Measurements from ENCODE around the gene MARCHF6. TPM values are rescaled to one million over a fixed set of nuclear protein-coding genes. Genes with fewer than 3 reads are reported as not detected.

Gene MARCHF6
- total RNA-seq, 2 donors from 2014 or later = 156 to 198 TPM

DNA sequence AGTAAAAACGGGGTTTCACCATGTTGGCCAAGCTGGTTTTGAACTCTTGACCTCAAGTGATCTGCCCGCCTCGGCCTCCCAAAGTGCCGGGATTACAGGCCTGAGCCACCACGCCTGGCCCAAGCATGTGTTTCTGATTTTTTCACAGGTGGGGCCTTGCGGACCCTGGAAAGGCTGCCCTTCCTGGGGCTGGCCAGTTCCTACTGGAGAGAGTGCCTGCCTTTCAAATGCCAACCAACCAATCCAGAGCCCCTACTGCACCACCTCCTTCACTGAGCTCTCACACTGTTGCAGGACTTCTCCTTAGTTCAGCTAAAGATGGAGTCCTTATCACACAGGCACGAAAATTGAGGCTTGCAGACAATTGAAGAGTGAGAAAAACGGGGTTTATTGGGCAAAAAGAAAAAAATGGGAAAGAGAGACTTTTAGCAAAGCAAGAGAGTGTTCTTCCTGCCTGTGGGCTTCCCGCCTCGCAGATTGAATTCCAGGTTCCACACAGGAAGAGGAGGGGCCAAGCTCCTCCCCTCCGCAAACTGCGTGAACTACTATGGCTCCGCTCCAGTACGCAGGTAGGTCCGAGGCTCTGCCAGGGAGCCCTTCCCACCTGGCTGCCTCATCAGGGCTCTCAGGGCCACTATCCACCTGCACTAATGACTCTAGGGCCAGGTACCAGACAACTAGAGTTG is 37.5 kb upstream of the MARCHF6 start:
- H3K4me3 Mint-ChIP-seq = no peak overlapping the region
- no peak overlapping the region for H3K27ac Mint-ChIP-seq

DNA sequence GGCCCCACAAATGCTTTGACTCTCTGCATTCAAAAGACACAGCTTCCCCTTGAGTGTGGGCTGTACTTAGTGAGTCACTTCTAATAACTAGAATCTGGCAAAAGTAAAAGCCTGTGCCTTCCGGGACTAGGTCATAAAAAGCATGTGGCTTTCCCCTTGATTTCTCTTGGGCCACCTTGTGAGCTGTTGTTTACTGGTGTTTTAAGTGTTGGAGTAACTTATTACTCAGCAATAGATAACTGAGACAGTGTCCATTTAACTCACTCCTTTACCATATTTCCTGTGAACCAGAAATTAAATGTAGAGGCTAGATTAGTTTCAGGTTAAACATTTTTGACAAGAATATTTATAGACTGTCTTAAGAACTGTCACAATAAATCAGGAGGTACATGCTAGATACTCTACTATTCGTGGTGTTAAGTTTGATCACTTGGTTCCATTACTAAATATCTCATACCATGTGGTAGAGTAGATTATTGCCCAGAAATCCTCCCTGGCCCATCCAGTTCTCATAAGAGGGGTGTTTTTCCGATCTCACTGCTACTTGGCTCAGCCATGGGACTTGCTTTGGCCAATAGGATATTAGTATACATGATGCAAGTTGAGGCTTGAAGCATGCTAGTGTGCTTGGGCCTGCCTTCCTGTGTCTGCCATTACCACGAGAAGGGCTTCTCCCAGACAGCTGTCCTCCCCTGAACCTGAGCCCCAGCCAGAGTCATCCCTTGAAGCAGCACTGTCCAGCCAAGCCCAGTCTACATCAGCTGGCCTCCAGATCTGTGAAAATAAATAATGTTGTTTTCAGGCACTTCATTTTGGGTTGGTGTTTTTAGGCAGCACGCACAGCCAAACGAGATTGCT is 35.4 kb upstream of the MARCHF6 start:
- Mint-ChIP-seq H3K4me1 (no peaks in the 10 kb centered on the region), H3K36me3 (ENCODE audit: low read depth) (no peaks in the 10 kb centered on the region), H3K27ac (no peak overlapping the region), H3K4me3 (no peak overlapping the region), H3K27me3 (peaks cover 9% of the 10 kb centered on the region)
- no peaks in the 10 kb centered on the region for H3K9me3 ChIP-seq (ENCODE audit: control insufficient read depth, low read length, poor library complexity, severe bottlenecking)
- ATAC-seq = no peak
- DNase-seq = no peak

More for the DNA sequence above, 37.5 kb upstream of the MARCHF6 start:
- Mint-ChIP-seq H3K36me3 (ENCODE audit: low read depth) (peaks cover 1% of the 10 kb centered on the region), H3K27me3 (peaks cover 11% of the 10 kb centered on the region), H3K4me1 (peaks cover under 1% of the 10 kb centered on the region)
- no peak for ATAC-seq
- DNase-seq = no peak
- no peaks in the 10 kb centered on the region for H3K9me3 ChIP-seq (ENCODE audit: control insufficient read depth, low read length, poor library complexity, severe bottlenecking)

DNA sequence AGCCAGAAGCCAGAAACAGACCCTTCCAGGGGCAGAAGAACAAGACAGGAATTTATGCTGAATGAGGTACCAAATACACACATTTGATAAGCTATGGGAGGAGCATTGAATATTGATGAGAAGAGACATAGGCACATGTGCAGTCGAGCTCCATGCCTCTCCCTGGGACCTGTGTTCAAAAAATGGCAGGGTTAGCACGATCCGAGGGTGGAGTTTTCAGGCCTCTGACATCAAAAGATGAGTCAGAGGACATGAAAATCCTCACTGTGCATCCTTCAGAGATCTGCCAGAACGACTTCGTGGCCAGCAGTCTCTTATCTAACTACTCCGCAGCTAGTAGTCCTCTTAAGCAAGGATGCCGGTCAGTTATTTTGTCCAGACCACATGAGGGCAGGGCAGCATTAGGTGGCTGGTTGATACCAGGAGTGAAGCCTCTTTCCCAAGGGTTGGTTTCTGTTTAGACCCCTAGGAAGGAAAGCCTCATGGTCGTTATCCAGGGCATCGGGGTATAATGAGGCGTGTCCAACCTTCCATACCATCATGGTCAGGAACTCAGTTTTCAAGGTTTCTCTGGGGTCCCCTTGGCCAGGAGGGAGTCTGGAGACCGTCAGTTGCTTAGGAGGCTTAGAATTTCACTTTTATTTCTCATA is 34.2 kb upstream of the MARCHF6 start:
- DNase-seq (no peak), ATAC-seq (no peak)
- H3K27me3 Mint-ChIP-seq = peaks cover 9% of the 10 kb centered on the region
- H3K9me3 ChIP-seq (ENCODE audit: control insufficient read depth, low read length, poor library complexity, severe bottlenecking) = no peaks in the 10 kb centered on the region
- H3K27ac Mint-ChIP-seq = no peak overlapping the region
- H3K36me3 Mint-ChIP-seq (ENCODE audit: low read depth) = no peaks in the 10 kb centered on the region
- no peaks in the 10 kb centered on the region for H3K4me1 Mint-ChIP-seq
- no peak overlapping the region for H3K4me3 Mint-ChIP-seq

DNA sequence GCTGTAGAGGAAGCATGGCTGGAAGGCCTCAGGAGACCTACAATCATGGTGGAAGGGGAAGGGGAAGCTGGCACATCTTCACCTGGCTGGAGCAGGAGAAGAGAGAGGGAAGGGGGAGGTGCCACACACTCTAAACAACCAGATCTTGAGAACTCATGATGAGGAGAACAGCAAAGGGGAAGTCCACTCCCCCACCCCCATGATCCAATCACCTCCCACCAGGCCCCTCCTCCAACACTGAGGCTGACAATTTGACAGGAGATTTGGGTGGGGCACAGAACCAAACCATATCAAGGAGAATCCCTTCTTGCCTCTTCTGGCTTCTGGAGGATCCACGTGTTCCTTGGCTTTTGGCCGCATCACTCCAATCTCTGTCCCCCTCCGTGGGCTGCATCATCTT is 32.7 kb upstream of the MARCHF6 start:
- H3K4me3 Mint-ChIP-seq = no peak overlapping the region
- no peak for ATAC-seq

DNA sequence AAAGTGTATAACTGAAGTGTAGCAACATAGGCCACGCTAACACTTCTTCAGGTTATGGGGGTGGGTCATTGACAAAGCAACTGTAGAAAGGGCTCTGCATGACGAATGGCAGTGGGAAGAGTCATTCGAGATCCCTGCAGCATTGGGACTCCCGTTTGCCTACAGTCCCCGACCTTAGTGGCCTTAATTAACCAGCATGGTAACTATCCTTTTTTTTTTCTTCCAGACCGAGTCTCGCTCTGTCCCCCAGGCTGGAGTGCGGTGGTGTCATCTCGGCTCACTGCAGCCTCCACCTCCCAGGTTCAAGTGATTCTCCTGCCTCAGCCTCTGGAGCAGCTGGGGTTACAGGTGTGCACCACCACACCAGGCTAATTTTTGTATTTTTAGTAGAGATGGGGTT is 31.6 kb upstream of the MARCHF6 start:
- no peak for DNase-seq
- no peak for ATAC-seq
- no peak overlapping the region for H3K4me3 Mint-ChIP-seq
- no peaks in the 10 kb centered on the region for H3K4me1 Mint-ChIP-seq
- H3K9me3 ChIP-seq (ENCODE audit: control insufficient read depth, low read length, poor library complexity, severe bottlenecking) = no peaks in the 10 kb centered on the region
- H3K36me3 Mint-ChIP-seq (ENCODE audit: low read depth) = no peaks in the 10 kb centered on the region
- no peak overlapping the region for H3K27ac Mint-ChIP-seq
- H3K27me3 Mint-ChIP-seq = peaks cover 9% of the 10 kb centered on the region

More for the DNA sequence above, 32.7 kb upstream of the MARCHF6 start:
- no peak overlapping the region for H3K27ac Mint-ChIP-seq
- H3K9me3 ChIP-seq (ENCODE audit: control insufficient read depth, low read length, poor library complexity, severe bottlenecking) = no peaks in the 10 kb centered on the region
- H3K36me3 Mint-ChIP-seq (ENCODE audit: low read depth) = no peaks in the 10 kb centered on the region
- no peak for DNase-seq
- no peaks in the 10 kb centered on the region for H3K4me1 Mint-ChIP-seq
- H3K27me3 Mint-ChIP-seq = peaks cover 9% of the 10 kb centered on the region

DNA sequence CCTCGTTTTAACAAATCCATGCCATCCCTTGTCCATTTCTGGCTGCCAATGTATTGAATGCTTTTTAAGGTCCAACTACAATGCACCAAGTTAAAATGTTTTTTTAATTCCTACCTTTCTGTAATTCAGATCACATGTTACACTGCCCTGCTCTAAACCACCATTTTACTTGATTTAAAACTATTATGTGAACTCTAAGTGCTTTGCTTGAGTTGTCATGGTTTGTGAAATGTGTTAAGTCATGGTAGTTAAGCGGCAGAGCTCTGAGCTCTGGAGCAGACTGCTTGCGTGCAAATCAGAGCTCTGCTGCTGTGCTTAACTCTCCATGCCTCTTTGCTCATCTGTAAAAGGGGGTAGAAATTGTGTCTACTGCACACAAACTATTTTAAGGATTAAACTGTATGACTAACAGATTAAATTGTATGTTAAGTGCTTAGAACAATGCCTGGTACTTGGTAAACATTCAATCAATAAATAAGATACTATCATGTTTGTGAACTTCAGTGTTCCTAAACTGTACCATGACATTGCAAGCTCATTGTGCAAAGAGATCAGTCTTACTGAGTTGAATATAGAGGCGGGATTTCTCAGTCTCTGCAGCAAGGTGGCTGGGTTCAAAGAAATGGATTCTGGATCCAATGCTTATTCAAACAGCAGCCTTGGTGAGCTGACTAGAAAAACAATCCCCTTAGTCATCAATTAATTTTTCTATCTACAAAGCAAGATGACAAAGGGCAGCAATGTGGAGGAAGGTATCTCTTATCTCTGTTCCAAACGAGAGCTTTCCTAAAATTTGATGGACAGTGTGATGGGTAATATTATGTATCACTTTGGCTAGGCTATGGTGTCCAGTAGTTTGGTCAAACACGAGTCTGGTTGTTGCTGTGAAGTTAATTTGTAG is 29.7 kb upstream of the MARCHF6 start:
- ATAC-seq (no peak), DNase-seq (no peak)
- no peak overlapping the region for H3K4me3 Mint-ChIP-seq
- H3K4me1 Mint-ChIP-seq = no peaks in the 10 kb centered on the region
- H3K36me3 Mint-ChIP-seq (ENCODE audit: low read depth) = no peaks in the 10 kb centered on the region
- H3K27me3 Mint-ChIP-seq = peaks cover 3% of the 10 kb centered on the region
- no peak overlapping the region for H3K27ac Mint-ChIP-seq
- H3K9me3 ChIP-seq (ENCODE audit: control insufficient read depth, low read length, poor library complexity, severe bottlenecking) = no peaks in the 10 kb centered on the region

DNA sequence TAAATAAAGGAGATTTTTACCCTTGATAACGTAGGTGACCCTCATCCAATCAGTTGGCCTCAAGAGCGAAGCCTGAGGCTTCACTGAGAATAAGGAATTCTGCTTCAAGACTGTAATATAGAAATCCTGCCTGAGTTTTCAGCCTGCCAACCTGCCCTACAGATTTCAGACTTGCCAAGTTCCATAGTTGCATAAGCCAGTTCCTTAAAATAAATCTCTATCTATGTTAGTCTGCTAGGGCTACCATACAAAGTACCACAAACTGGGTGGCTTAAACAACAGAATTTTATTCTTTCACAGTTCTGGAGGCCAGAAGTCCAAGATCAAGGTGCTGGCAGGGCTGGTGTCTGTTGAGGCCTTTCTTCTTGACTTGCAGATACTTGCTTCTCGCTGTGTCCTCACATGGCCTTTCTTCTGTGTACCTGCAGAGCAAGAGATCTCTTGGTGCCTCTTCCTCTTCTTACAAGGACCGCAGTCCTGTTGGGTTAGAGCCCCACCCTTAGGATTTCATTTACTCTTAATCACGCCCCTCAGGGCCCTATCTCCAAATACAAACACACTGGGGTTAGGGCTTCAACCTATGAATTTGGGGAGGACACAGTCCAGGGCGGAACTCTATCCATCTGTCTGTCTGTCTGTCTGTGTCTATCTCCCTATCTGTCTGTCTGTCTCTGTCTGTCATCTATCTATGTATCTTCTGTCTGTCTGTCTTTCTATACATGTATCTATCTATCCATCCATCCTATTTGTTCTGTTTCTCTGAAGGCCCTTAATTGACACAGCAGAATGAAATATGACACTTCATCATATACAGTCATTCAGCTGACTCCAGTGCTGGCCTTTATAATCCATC is 28.8 kb upstream of the MARCHF6 start:
- no peak for ATAC-seq
- Mint-ChIP-seq H3K4me1 (no peaks in the 10 kb centered on the region), H3K27ac (no peak overlapping the region), H3K36me3 (ENCODE audit: low read depth) (no peaks in the 10 kb centered on the region), H3K4me3 (no peak overlapping the region), H3K27me3 (peaks cover 5% of the 10 kb centered on the region)
- DNase-seq = no peak
- no peaks in the 10 kb centered on the region for H3K9me3 ChIP-seq (ENCODE audit: control insufficient read depth, low read length, poor library complexity, severe bottlenecking)

DNA sequence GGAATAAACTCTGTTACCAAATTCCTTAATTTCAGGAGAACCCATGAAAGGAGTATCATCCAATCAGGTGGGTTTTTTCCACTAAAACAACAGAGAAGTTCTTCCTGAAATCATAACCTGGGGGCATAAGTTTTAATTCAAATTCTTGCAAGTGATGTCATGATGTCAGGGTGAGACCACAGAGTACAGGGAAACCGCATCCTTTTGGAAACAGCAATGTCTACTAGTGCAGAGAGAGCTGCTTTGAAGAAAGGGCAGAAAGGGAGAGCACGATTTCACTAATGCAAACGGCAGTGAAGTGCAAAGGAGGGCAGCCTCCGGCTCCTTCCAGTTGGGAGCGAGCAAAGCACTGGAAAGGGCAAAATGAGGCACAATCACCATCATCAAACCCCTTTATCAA is 25.2 kb upstream of the MARCHF6 start:
- DNase-seq = no peak
- ATAC-seq = no peak
- H3K4me1 Mint-ChIP-seq = peaks cover 12% of the 10 kb centered on the region
- no peak overlapping the region for H3K4me3 Mint-ChIP-seq
- no peak overlapping the region for H3K27ac Mint-ChIP-seq
- H3K27me3 Mint-ChIP-seq = peaks cover 30% of the 10 kb centered on the region
- H3K9me3 ChIP-seq (ENCODE audit: control insufficient read depth, low read length, poor library complexity, severe bottlenecking) = no peaks in the 10 kb centered on the region
- peaks cover 7% of the 10 kb centered on the region for H3K36me3 Mint-ChIP-seq (ENCODE audit: low read depth)

DNA sequence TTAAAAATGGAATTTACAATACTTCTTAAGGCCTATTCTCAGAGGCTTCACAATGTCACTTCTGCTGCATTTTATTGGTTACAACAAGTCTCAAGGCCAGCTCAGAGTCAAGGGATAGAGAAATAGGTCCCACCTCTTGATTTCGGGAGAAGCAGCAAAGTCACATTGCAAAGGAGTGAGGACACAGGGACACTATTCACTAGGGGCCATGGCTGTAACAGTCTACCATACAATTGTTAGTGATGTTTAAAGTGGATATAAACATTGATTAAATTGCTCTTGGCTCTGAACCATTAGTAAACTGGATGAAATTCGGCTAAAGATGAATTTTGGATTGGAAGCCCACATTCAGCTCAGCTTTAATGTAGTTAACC is 24.1 kb upstream of the MARCHF6 start:
- H3K36me3 Mint-ChIP-seq (ENCODE audit: low read depth) = peaks cover 8% of the 10 kb centered on the region
- peaks cover 15% of the 10 kb centered on the region for H3K4me1 Mint-ChIP-seq
- DNase-seq = no peak
- no peak for ATAC-seq
- H3K4me3 Mint-ChIP-seq = no peak overlapping the region
- H3K27me3 Mint-ChIP-seq = peaks cover 36% of the 10 kb centered on the region
- H3K9me3 ChIP-seq (ENCODE audit: control insufficient read depth, low read length, poor library complexity, severe bottlenecking) = no peaks in the 10 kb centered on the region
- no peak overlapping the region for H3K27ac Mint-ChIP-seq

DNA sequence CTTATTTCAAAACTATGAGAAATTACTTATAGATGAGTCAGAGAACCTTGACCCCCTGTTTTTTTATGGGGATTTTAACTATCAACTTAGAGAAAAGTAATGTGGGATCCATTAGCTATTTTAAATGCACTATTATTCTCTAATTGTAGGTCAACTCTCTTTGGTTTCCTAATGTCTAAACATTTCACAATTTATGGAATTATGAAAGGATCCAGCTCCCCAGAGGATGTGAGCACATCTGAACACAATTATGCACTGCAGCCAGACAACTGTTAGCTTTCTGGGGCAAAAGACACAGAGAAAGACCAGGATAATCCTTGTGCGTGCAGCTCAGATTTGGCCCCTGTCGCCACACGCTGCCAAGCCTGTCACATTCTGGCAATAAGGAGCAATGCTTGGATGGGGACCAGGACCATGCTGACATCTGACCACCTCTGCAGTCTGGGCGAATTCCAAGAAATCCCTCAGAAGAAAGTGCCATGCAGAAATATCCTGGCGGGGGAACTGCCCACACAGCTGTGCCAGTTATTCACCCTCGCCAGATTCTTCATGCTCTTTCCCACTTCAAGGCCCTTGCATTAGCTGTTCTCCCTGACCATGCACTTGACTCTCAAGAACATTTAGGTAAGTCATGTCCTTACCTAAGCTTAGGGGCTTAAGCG is 23.5 kb upstream of the MARCHF6 start:
- DNase-seq (no peak), ATAC-seq (no peak)
- no peaks in the 10 kb centered on the region for H3K9me3 ChIP-seq (ENCODE audit: control insufficient read depth, low read length, poor library complexity, severe bottlenecking)
- H3K36me3 Mint-ChIP-seq (ENCODE audit: low read depth) = peaks cover 8% of the 10 kb centered on the region
- H3K4me1 Mint-ChIP-seq = peaks cover 15% of the 10 kb centered on the region
- no peak overlapping the region for H3K4me3 Mint-ChIP-seq
- peaks cover 41% of the 10 kb centered on the region for H3K27me3 Mint-ChIP-seq
- H3K27ac Mint-ChIP-seq = no peak overlapping the region

DNA sequence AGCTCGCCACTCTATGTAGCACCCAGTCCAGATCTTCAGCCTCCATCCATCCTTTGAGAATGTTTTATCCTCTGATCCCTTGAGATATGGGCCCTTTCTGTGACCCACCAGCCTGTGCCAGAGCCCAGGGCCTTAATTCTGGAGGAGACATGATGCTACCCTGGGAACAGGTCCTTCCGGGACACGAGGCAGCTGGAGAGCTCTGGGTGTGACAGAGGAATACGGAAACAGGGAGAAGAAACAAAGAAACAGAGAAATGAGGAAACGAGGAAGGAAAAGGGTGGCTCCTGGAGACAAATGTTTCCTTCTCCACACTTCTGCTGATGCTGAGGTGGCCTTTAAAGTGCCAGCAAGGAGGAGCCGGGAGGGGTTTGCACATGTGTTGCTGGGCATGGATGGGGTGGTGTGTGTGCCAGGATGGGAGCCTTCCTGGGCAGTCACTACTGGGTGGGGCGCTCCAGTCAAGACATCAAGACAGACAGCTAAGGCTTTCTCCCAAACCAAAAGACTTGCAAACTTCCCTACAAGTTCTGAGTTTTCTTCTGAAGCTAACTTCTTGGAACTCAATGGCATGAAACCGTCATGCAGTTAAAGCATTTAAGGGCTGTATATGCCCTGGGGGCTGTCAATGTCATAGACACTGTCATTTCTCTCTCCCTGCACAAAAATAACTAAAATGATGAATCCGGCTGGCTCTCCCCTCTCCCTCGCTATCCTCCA is 22.8 kb upstream of the MARCHF6 start:
- Mint-ChIP-seq H3K36me3 (ENCODE audit: low read depth) (peaks cover 11% of the 10 kb centered on the region), H3K27ac (no peak overlapping the region), H3K27me3 (peaks cover 48% of the 10 kb centered on the region), H3K4me3 (no peak overlapping the region), H3K4me1 (peaks cover 15% of the 10 kb centered on the region)
- ATAC-seq (no peak), DNase-seq (no peak)
- no peaks in the 10 kb centered on the region for H3K9me3 ChIP-seq (ENCODE audit: control insufficient read depth, low read length, poor library complexity, severe bottlenecking)
